ENCODE measurements around the gene FALEC. TPM values are rescaled to one million over a fixed set of nuclear protein-coding genes. Genes with fewer than 3 reads are reported as not detected.
A peak's percentile ranks its signal among the peaks of the same experiment; 100 is the strongest.

FALEC gene
- total RNA-seq, 1 donor from 2014 or later, result 0.44 TPM

- Histone ChIP-seq H3K4me3 (peak overlapping the region; percentile 81), H3K36me3 (peaks cover 82% of the 10 kb centered on the region), H3K9me3 (replicated peaks) (no peaks in the 10 kb centered on the region), H3K27ac (replicated peaks) (peak overlapping the region; percentile 96), H3K4me1 (peaks cover 93% of the 10 kb centered on the region), H3K27me3 (ENCODE audit: low read depth) (no peaks in the 10 kb centered on the region)
- DNase-seq, result no peak
- no peak for TF ChIP-seq CTCF (IDR thresholded peaks at IDR 0.05; ENCODE audit: borderline replicate concordance)
- intact Hi-C loops (cut with micrococcal nuclease), result loop anchor here (5.0 kb wide), 1 partner anchor 47 kb away; no protein-coding TSS in a partner anchor
These were observed 59.5 kb downstream of the FALEC start for GRCh38 chr1:150575072-150575489.

GRCh38 chr1:150575518-150576366 is 60.2 kb downstream of the FALEC start:
- H3K9me3 ChIP-seq (replicated peaks), result no peaks in the 10 kb centered on the region
- H3K36me3 ChIP-seq, result peaks cover 82% of the 10 kb centered on the region
- TF ChIP-seq CTCF (IDR thresholded peaks at IDR 0.05; ENCODE audit: borderline replicate concordance), result no peak
- DNase-seq, result no peak
- peak overlapping the region; percentile 81 for H3K4me3 ChIP-seq
- peaks cover 91% of the 10 kb centered on the region for H3K4me1 ChIP-seq
- intact Hi-C loops (cut with micrococcal nuclease), result loop anchor here (5.0 kb wide), 1 partner anchor 47 kb away; no protein-coding TSS in a partner anchor
- no peaks in the 10 kb centered on the region for H3K27me3 ChIP-seq (ENCODE audit: low read depth)
- H3K27ac ChIP-seq (replicated peaks), result peak overlapping the region; percentile 96

GRCh38 chr1:150576367-150576711 is 60.8 kb downstream of the FALEC start:
- Histone ChIP-seq H3K27ac (replicated peaks) (peak overlapping the region; percentile 96), H3K9me3 (replicated peaks) (no peaks in the 10 kb centered on the region), H3K4me1 (peaks cover 85% of the 10 kb centered on the region), H3K4me3 (peak overlapping the region; percentile 81), H3K36me3 (peaks cover 76% of the 10 kb centered on the region), H3K27me3 (ENCODE audit: low read depth) (no peaks in the 10 kb centered on the region)
- no peak for TF ChIP-seq CTCF (IDR thresholded peaks at IDR 0.05; ENCODE audit: borderline replicate concordance)
- intact Hi-C loops (cut with micrococcal nuclease), result loop anchor here (5.0 kb wide), 1 partner anchor 46 kb away; no protein-coding TSS in a partner anchor
- no peak for DNase-seq

GRCh38 chr1:150576794-150577556 is 61.4 kb downstream of the FALEC start:
- peak overlapping the region; percentile 81 for H3K4me3 ChIP-seq
- H3K4me1 ChIP-seq, result peaks cover 79% of the 10 kb centered on the region
- no peaks in the 10 kb centered on the region for H3K9me3 ChIP-seq (replicated peaks)
- intact Hi-C loops (cut with micrococcal nuclease), result loop anchor here (5.0 kb wide), 1 partner anchor 45 kb away; no protein-coding TSS in a partner anchor
- H3K27ac ChIP-seq (replicated peaks), result peak overlapping the region; percentile 96
- DNase-seq, result no peak
- no peak for TF ChIP-seq CTCF (IDR thresholded peaks at IDR 0.05; ENCODE audit: borderline replicate concordance)
- H3K27me3 ChIP-seq (ENCODE audit: low read depth), result no peaks in the 10 kb centered on the region
- H3K36me3 ChIP-seq, result peaks cover 70% of the 10 kb centered on the region

- H3K36me3 ChIP-seq, result peaks cover 62% of the 10 kb centered on the region
- H3K27me3 ChIP-seq (ENCODE audit: low read depth), result no peaks in the 10 kb centered on the region
- intact Hi-C loops (cut with micrococcal nuclease), result loop anchor here (5.0 kb wide), 1 partner anchor 45 kb away; no protein-coding TSS in a partner anchor
- TF ChIP-seq CTCF (IDR thresholded peaks at IDR 0.05; ENCODE audit: borderline replicate concordance), result no peak
- peak overlapping the region; percentile 81 for H3K4me3 ChIP-seq
- peaks cover 71% of the 10 kb centered on the region for H3K4me1 ChIP-seq
- no peaks in the 10 kb centered on the region for H3K9me3 ChIP-seq (replicated peaks)
- H3K27ac ChIP-seq (replicated peaks), result peak overlapping the region; percentile 96
- no peak for DNase-seq
These were observed 62.2 kb downstream of the FALEC start for GRCh38 chr1:150577557-150578271.
